ENCODE data around the gene PITPNB.

The PITPNB gene

GRCh38 chr22:27880778-27881394 is 38.2 kb downstream of the PITPNB start:
- no peak for DNase-seq (ENCODE audit: low read depth)

- DNase-seq (ENCODE audit: low read depth) = no peak
Measured at GRCh38 chr22:27879923-27880322, 39.1 kb downstream of the PITPNB start.

GRCh38 chr22:27878541-27878940 is 40.5 kb downstream of the PITPNB start:
- DNase-seq (ENCODE audit: low read depth) = no peak

- no peak for DNase-seq (ENCODE audit: low read depth)
Measured at GRCh38 chr22:27877501-27877900, 41.6 kb downstream of the PITPNB start.

GRCh38 chr22:27876684-27877083 is 42.4 kb downstream of the PITPNB start:
- DNase-seq (ENCODE audit: low read depth) = no peak

- no peak for DNase-seq (ENCODE audit: low read depth)
Measured at GRCh38 chr22:27875951-27876350, 43.1 kb downstream of the PITPNB start.

- no peak for DNase-seq (ENCODE audit: low read depth)
Measured at GRCh38 chr22:27874764-27875163, 44.3 kb downstream of the PITPNB start.

- no peak for DNase-seq (ENCODE audit: low read depth)
Measured at GRCh38 chr22:27874185-27874584, 44.9 kb downstream of the PITPNB start.

- no peak for DNase-seq (ENCODE audit: low read depth)
Measured at GRCh38 chr22:27873472-27873871, 45.6 kb downstream of the PITPNB start.

- DNase-seq (ENCODE audit: low read depth) = no peak
Measured at GRCh38 chr22:27872488-27872887, 46.6 kb downstream of the PITPNB start.

GRCh38 chr22:27871306-27872014 is 47.6 kb downstream of the PITPNB start:
- no peak for DNase-seq (ENCODE audit: low read depth)

GRCh38 chr22:27870234-27871191 is 48.5 kb downstream of the PITPNB start:
- DNase-seq (ENCODE audit: low read depth) = no peak

GRCh38 chr22:27868732-27869282 is 50.2 kb downstream of the PITPNB start:
- no peak for DNase-seq (ENCODE audit: low read depth)

GRCh38 chr22:27867953-27868731 is 50.9 kb downstream of the PITPNB start:
- no peak for DNase-seq (ENCODE audit: low read depth)

GRCh38 chr22:27867085-27867952 is 51.7 kb downstream of the PITPNB start:
- DNase-seq (ENCODE audit: low read depth) = no peak

GRCh38 chr22:27866135-27867084 is 52.6 kb downstream of the PITPNB start:
- no peak for DNase-seq (ENCODE audit: low read depth)

- DNase-seq (ENCODE audit: low read depth) = no peak
Measured at GRCh38 chr22:27865496-27865895, 53.6 kb downstream of the PITPNB start.

- DNase-seq (ENCODE audit: low read depth) = no peak
Measured at GRCh38 chr22:27863556-27863955, 55.5 kb downstream of the PITPNB start.

- DNase-seq (ENCODE audit: low read depth) = no peak
Measured at GRCh38 chr22:27863001-27863400, 56.1 kb downstream of the PITPNB start.
